ENCODE results near the gene CDC14B. TPM values are rescaled to one million over a fixed set of nuclear protein-coding genes. Genes with fewer than 3 reads are reported as not detected.
"Not testable (repeated sequence)": the region's sequence is repeated elsewhere in the genome, so short reads cannot be mapped to it uniquely, and the experiment has no call there.

The CDC14B gene
- total RNA-seq, 2 experiments from 2014 or later, result 0.62 to 0.83 TPM

DNA sequence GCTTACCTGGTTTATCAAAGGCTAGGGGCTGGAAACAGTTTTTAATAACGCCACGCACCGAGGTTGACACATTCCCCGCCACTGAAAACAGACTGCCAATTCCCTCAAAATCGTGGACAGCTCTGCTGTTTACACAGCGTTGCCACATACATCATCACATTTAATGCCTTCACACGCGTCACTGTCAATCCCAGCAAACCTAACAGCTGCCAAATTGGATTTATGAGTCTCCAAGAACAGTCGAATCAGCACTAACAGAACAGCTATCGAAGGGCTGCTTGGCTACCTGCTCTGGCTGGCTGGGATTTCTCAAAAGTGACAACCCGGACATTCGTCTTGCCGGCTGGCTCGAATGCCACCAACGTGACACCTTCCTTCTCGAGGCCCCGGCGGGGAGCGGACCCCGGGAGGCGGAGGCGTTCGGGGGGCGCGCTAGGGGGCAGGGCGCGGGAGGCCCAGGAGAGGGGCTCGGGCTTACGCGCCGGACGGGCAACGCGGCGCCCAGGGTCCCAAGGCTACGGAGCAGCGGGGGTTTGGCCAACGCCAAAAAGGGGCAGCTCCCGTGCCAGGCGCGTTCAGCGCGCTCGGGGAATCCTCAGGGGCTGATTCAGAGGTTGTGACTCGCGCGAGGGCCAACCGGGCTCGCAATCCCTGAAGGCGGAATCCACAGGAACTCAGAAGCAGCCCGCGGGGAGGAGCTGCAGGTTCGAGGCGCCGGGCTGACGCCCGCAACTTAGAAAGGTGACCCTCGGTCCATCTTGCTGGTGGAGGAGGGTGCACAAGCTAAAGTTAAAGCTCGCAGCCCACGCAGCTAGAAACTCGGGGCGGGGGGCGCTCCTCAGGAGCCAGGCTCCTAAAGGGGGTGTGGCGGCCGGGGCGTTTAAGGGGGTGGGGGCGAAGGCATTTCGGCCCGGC, 1.2 kb downstream of the CDC14B start:
- no peak overlapping the region for H3K27ac Mint-ChIP-seq
- DNase-seq, result no peak
- CTCF ChIA-PET, result interaction anchor here (0.6 to 0.7 kb wide), 3 partner anchors 9 to 52 kb away, joined by 3 read pairs; no protein-coding TSS in a partner anchor
- H3K27me3 Mint-ChIP-seq, result peaks cover 59% of the 10 kb centered on the region
- H3K4me1 Mint-ChIP-seq, result peaks cover 13% of the 10 kb centered on the region
- POLR2A ChIA-PET, result no interaction called here
- peak overlapping the region; percentile 63 for H3K4me3 Mint-ChIP-seq
- no peaks in the 10 kb centered on the region for H3K9me3 Mint-ChIP-seq
- no peaks in the 10 kb centered on the region for H3K36me3 Mint-ChIP-seq (ENCODE audit: low read depth)

DNA sequence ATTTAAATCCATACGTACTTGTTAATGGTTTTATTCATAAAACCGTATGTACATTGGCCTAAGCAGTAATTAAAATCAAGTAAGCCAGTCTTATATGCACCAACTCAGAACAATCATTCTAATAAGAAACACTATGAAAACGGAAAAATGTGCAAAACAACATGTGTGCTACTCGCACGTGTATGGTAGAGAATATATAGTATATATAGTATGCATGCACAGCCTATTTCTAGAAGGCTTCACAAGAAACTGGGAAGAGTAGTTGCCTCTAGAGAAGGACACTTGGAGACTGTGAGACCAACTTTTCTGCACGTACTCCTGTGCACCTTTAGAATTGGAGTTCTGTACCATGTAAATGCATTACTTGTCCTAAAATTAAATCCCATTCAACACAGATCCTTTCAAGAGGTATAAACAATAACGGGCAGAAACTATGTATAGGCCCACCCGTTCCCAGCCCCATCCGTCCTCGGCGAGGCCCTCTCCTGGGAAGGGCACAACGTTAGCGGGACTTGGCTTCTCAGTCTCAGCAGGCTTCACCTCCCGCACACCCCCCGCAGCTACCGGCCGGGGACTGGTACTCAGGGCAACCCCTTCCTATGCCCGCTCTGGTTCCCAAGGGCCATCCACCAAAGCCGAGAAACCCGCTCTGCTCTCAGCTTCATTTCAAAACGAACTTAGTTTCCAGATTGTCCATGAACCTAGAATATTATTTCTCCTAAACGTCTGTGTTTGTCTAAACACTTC, 2.0 kb downstream of the CDC14B start:
- no peak for DNase-seq
- peaks cover 13% of the 10 kb centered on the region for H3K4me1 Mint-ChIP-seq
- no peaks in the 10 kb centered on the region for H3K9me3 Mint-ChIP-seq
- no peaks in the 10 kb centered on the region for H3K36me3 Mint-ChIP-seq (ENCODE audit: low read depth)
- peaks cover 67% of the 10 kb centered on the region for H3K27me3 Mint-ChIP-seq
- H3K27ac Mint-ChIP-seq, result no peak overlapping the region
- POLR2A ChIA-PET, result no interaction called here
- CTCF ChIA-PET, result interaction anchor here (0.5 to 0.7 kb wide), 3 partner anchors 16 to 85 kb away, joined by 3 read pairs; no protein-coding TSS in a partner anchor
- no peak overlapping the region for H3K4me3 Mint-ChIP-seq

DNA sequence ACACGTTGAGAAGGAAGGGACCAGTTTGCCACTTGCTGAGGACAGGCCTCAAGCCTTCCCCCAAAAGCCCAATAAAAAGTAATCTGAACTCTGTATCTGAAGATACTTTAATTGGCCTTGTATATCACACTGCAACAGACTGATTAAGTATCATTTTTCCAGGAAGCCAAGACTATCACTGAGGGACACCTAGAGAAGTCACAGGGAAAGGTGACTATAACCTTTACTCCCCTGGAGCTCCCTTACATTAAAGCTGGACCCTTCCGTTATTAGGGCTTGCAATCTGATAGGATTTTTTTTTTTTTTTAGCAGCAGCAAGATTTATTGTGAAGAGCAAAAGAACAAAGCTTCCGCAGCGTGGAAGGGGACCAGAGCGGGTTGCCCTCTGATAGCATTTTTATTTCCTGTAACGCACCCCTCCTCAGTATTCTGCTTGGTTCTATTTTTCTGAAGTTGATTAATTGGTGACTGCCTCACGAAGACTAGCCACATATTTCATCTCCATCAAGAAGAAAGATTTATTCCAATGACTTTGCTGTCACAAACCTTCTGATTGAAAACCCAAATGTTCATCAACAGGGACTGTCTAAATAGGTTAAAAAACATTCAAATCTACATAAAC, 2.7 kb downstream of the CDC14B start:
- ChIA-PET POLR2A (no interaction called here), CTCF (no interaction called here)
- no peak overlapping the region for H3K4me3 Mint-ChIP-seq
- DNase-seq, result no peak
- H3K4me1 Mint-ChIP-seq, result peaks cover 13% of the 10 kb centered on the region
- no peaks in the 10 kb centered on the region for H3K36me3 Mint-ChIP-seq (ENCODE audit: low read depth)
- H3K27ac Mint-ChIP-seq, result no peak overlapping the region
- H3K9me3 Mint-ChIP-seq, result no peaks in the 10 kb centered on the region
- peaks cover 73% of the 10 kb centered on the region for H3K27me3 Mint-ChIP-seq

DNA sequence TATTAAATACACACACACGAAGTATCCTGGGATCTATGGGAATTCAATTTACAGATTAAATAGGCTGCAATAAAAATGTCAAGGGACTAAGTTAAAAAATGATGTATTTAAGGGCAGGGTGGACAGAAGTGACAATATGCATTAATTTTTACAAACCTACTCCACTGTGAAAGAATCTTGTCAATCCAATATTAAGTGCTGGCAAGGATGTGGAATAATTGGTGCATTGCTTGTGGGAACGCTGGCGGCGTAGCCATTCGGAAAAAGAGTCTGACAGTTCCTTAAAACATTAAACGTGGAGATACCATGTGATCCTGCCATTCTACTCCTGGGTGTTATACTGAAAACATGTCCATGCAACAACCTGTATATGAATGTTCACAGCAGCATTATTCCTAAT, 4.2 kb downstream of the CDC14B start:
- Mint-ChIP-seq H3K4me1 (peaks cover 7% of the 10 kb centered on the region), H3K27ac (no peak overlapping the region), H3K9me3 (no peaks in the 10 kb centered on the region), H3K36me3 (ENCODE audit: low read depth) (no peaks in the 10 kb centered on the region), H3K27me3 (peaks cover 72% of the 10 kb centered on the region), H3K4me3 (no peak overlapping the region)
- CTCF ChIA-PET, result no interaction called here
- no peak for DNase-seq
- POLR2A ChIA-PET, result no interaction called here

DNA sequence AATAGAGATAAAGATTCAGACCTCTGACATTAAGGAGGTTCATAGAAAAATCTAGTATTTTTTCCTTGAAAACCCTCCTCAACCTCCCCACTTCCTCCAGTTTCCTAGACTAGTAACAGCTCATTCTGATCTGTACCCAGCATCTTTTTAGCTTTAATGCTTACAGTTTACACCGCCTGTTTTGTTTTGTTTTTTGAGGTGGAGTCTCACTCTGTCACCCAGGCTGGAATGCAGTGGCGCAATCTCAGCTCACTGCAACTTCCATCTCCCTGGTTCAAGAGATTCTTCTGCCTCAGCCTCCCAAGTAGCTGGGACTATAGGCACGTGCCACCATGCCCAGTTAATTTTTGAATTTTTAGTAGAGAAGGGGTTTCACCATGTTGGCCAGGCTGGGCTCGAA, 5.0 kb downstream of the CDC14B start:
- POLR2A ChIA-PET; H3K9me3 Mint-ChIP-seq; H3K4me3 Mint-ChIP-seq; H3K36me3 Mint-ChIP-seq (ENCODE audit: low read depth); DNase-seq; H3K4me1 Mint-ChIP-seq; H3K27ac Mint-ChIP-seq: not testable (repeated sequence)
- H3K27me3 Mint-ChIP-seq, result peaks cover 68% of the 10 kb centered on the region
- CTCF ChIA-PET, result interaction anchor here (0.6 kb wide), 1 partner anchor 13 kb away, joined by 3 read pairs; no protein-coding TSS in a partner anchor

DNA sequence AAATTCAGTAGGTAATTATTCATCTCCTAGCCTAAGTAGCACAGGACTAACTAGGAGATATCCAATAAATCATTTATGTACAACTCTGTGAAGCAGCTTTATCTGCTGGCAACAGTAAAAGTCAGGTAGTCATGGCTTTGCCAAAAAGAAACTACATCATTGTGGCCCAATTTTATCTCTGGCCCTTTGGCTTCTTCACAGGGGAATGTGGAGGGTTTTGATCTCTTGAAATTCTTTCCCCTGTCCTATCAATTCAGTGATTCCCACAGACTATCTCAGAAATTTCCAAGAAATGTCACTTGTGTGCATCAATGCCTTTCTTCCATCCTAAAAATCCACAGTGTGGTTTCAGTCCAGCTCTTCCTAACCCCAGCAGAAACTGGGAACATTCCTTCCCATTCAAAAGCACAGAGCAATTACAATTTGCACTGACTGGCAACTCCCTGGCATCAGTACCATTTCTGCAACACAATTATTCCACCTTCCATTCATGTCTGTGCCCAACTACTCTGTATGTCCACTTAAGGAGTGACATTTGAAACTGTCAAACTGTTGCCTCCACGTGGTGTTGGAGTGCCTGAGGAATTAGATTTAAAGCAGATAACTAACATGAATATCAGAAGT, 6.6 kb downstream of the CDC14B start:
- Mint-ChIP-seq H3K27me3 (peaks cover 75% of the 10 kb centered on the region), H3K4me1 (peaks cover 1% of the 10 kb centered on the region), H3K4me3 (no peak overlapping the region), H3K9me3 (no peaks in the 10 kb centered on the region), H3K27ac (no peak overlapping the region), H3K36me3 (ENCODE audit: low read depth) (no peaks in the 10 kb centered on the region)
- ChIA-PET POLR2A (no interaction called here), CTCF (no interaction called here)
- DNase-seq, result no peak

DNA sequence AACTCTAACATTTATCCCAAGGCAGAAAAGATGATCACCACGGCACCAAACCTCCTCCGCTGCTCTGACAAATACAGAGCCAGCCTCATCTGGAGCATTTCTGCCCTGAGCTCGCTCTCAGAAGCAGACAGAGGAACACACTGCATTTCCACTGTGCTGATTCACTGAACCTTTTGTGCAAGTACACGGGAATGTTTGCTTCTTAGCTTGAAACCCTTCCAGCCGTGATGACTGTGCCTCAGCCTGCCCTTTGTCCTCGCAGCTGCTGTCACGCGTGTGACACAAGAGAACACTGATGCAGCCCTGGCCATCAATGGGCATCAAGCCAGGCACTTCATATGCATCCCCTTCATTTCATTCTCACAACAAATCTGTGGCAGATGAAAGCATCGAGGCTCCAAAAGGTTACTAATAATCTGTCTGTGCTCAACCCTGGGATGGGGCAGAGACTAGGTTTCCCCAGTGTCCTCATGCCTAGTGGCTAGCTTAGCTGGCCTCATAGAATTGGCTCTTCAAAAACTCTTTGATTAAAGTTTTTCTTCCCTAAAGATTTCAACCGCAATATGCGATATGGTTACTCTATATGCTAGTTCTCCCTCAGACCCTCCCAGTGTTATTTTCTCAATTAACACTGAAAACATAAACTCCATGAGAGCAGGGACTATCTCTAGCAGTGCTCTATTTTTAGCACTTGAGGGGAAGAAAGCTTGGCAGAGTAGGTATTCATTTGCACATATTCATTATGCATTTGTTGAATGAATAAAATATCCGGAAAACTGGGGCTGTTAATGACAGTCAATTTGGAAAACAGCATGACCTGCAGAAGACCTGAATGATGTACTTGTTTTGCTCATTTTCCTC, 7.3 kb downstream of the CDC14B start:
- H3K36me3 Mint-ChIP-seq (ENCODE audit: low read depth), result no peaks in the 10 kb centered on the region
- no peak for DNase-seq
- peaks cover 70% of the 10 kb centered on the region for H3K27me3 Mint-ChIP-seq
- H3K4me1 Mint-ChIP-seq, result no peaks in the 10 kb centered on the region
- no peaks in the 10 kb centered on the region for H3K9me3 Mint-ChIP-seq
- H3K27ac Mint-ChIP-seq, result no peak overlapping the region
- POLR2A ChIA-PET, result no interaction called here
- CTCF ChIA-PET, result interaction anchor here (0.6 kb wide), 1 partner anchor 1844 kb away, joined by 3 read pairs; no protein-coding TSS in a partner anchor
- no peak overlapping the region for H3K4me3 Mint-ChIP-seq

DNA sequence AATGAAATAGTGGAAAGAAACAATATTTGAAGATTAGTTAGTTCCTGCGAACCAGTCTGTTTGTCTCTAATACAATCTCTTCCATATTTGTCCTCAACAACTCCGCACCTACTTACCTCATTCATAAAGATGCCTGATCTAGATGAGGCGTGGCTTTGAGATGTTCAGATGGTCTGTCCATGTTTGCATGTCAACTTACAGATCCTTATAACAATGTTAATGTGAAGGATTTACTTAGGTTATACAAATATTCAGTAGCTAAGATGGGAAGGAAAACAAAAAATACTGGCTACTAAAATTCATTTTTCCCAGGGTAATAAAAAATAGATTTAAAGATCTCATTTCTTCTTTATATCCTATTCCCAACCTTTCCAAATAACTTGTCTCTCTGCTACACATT, 8.3 kb downstream of the CDC14B start:
- Mint-ChIP-seq H3K27me3 (peaks cover 62% of the 10 kb centered on the region), H3K9me3 (no peaks in the 10 kb centered on the region), H3K36me3 (ENCODE audit: low read depth) (no peaks in the 10 kb centered on the region), H3K4me3 (no peak overlapping the region), H3K27ac (no peak overlapping the region), H3K4me1 (no peaks in the 10 kb centered on the region)
- DNase-seq, result no peak
- ChIA-PET CTCF (no interaction called here), POLR2A (no interaction called here)

DNA sequence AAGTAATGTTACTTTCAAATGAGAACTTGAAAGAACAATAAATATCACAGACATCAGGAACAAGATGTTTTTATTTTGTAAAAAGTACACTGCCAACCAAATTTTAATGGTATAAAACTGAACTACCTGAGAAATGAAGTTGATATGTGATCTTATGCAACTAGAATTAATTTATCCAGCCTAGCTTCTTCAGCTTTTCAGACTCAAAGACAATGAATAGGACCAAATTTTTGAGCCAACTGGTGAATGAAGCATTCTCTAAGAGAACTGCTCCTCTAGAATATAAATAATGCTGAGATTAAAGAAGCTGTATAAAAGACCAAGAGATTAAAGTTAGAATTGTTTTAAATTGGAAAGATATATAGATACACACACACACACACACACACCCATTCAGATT, 9.9 kb downstream of the CDC14B start:
- H3K9me3 Mint-ChIP-seq, result no peaks in the 10 kb centered on the region
- H3K4me1 Mint-ChIP-seq, result no peaks in the 10 kb centered on the region
- POLR2A ChIA-PET, result no interaction called here
- H3K27ac Mint-ChIP-seq, result no peak overlapping the region
- no peak for DNase-seq
- no peaks in the 10 kb centered on the region for H3K36me3 Mint-ChIP-seq (ENCODE audit: low read depth)
- CTCF ChIA-PET, result interaction anchor here (0.9 kb wide), 1 partner anchor 9 kb away, joined by 3 read pairs; no protein-coding TSS in a partner anchor
- H3K27me3 Mint-ChIP-seq, result peaks cover 48% of the 10 kb centered on the region
- no peak overlapping the region for H3K4me3 Mint-ChIP-seq

DNA sequence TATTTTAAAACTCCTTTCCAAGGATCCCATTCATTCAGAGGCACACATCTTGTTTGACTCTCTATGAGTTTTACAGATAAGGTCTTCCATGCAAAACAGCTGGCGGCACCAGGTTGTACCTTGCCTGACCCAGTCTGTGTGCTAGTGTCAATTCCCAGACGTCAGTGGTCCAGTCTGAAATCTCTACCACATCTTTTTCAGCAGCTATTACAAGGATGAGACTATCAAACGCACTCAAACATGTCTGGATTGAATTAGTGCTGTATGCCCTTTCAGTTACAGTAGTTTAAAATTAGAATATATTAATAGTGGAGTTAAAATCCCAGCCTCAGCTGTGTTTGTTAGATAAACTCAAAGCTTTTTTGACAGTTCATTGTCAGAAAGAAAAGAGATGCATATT, 11.7 kb downstream of the CDC14B start:
- Mint-ChIP-seq H3K36me3 (ENCODE audit: low read depth) (no peaks in the 10 kb centered on the region), H3K9me3 (no peaks in the 10 kb centered on the region), H3K27me3 (peaks cover 38% of the 10 kb centered on the region), H3K27ac (no peak overlapping the region), H3K4me1 (no peaks in the 10 kb centered on the region), H3K4me3 (no peak overlapping the region)
- DNase-seq, result no peak
- CTCF ChIA-PET, result no interaction called here
- POLR2A ChIA-PET, result no interaction called here

DNA sequence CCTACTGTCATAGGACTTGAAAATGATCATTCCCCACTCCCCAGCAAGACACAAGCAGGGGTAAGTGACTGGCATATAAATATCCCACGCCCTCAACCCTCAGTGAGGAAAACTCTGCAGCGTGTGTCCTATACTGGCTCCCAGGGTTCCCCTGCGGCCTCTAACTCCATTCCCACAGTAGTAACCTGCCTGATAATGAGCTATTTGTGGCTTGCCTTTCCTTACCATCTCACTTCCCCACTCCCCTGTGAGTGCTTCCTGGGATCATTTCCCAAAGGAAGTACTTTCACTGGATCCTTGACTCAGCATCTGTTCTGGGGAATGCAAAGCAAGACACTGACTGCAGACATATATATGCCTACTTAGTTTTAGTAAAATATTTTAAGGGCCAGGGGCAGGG, 14.3 kb downstream of the CDC14B start:
- no peaks in the 10 kb centered on the region for H3K36me3 Mint-ChIP-seq (ENCODE audit: low read depth)
- ChIA-PET CTCF (no interaction called here), POLR2A (no interaction called here)
- no peak overlapping the region for H3K27ac Mint-ChIP-seq
- H3K4me3 Mint-ChIP-seq, result no peak overlapping the region
- peaks cover 16% of the 10 kb centered on the region for H3K27me3 Mint-ChIP-seq
- no peak for DNase-seq
- H3K9me3 Mint-ChIP-seq, result no peaks in the 10 kb centered on the region
- no peaks in the 10 kb centered on the region for H3K4me1 Mint-ChIP-seq

DNA sequence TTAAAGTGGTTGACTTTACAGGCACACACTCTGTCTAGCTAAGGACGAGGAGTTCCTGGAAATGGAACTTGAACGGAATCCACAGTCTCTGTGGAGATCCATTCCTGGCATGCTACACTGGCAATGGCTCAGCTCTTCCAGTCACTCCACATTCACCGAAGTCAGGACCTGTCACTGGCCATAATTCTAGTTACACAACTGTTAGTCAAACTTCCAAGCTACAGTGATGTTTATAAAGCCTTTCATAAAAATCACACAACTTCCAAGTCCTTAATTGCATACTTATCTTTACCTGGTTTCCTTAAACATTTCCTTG, 15.7 kb downstream of the CDC14B start:
- Mint-ChIP-seq H3K9me3 (no peaks in the 10 kb centered on the region), H3K27ac (no peak overlapping the region), H3K4me3 (no peak overlapping the region), H3K4me1 (no peaks in the 10 kb centered on the region), H3K36me3 (ENCODE audit: low read depth) (no peaks in the 10 kb centered on the region), H3K27me3 (peaks cover 8% of the 10 kb centered on the region)
- DNase-seq, result no peak
- ChIA-PET CTCF (no interaction called here), POLR2A (no interaction called here)
